Activated gamma-delta T cell treated with Interleukin-2 at 50 U/mL for 16 hours (primary cell): ENCODE results near the gene CUBN.
A peak's percentile ranks its signal among the peaks of the same experiment; 100 is the strongest.

Experiments used
- DNase-seq: peaks from one replicate; pipeline ENCODE4 v3.0.0-alpha.2; 2020

Gene CUBN

GRCh38 chr10:17129741-17130140 is at the start of gene CUBN:
TSS of gene CUBN (minus strand) at chr10:17129811. CDS start at chr10:17129765, 46 bp downstream.
- no peak for DNase-seq

GRCh38 chr10:17179002-17179401 is 49.4 kb upstream of the CUBN start:
- no peak for DNase-seq

DNA sequence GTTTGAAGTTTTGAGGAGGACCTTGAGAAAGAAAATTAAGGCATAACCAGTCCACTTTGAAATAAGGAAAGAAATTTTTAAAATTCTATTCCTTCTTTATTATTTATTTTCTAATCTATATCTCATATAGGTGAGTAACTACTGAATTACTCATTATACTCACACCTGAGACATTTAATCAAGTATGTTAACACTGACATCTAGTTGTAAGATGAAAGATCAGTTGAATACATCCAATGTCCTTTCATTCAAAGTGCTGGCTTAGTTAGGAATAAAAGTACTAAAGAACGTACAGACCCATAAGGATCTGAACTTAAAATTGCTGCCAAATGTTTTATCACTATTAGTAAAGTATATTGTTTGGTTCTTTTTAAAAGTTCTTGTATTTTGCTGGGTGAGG is 48.4 kb upstream of the CUBN start:
- DNase-seq: no peak

GRCh38 chr10:17177014-17177413 is 47.4 kb upstream of the CUBN start:
- no peak for DNase-seq

- DNase-seq: no peak
These were observed 46.5 kb upstream of the CUBN start for GRCh38 chr10:17176091-17176490.

GRCh38 chr10:17175551-17175950 is 45.9 kb upstream of the CUBN start:
- DNase-seq: peak; percentile 9

DNA sequence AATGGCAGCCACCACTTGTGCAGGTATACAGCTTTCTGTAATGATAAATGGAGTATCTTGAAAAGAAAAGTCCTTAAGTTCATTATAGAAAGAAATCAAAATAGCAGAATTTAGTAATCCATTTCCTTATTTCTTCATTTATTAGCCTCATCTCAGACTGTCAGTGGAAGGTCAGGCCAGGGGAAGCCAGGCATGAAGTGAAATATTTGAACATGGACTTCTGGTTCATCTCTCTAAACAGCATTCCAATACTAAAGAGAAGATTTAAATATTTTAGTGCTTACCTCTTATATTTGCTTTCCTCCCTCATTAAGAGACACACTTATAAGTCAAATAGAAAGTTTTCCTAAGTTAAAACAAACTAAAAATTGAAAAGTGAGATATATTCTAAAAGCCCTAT is 45.0 kb upstream of the CUBN start:
- DNase-seq: no peak

DNA sequence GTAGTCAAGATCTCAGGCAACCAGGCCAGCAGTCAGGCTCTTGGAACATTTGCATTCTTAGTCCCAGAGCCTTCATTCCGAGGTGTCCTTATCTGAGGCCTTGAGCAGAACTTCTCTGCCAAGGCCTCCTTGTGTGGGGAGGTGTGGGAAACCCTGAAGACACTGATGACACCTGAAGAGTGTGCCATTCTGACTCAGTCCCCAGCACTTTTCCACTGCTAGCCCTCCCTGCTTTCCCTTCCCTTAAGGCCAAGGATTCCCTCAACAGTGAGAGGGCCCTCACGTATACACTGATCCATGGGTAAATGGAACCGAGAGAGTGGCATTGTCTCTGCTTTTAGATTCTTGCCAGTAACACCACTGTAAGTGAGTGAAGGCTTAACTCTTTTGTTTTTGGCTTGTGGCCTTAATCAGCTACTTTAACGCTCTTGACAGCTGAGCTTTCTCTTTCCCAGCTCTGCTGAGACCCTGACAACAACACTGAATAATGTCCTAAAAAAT is 41.6 kb upstream of the CUBN start:
- DNase-seq: no peak

GRCh38 chr10:17169803-17170202 is 40.2 kb upstream of the CUBN start:
- DNase-seq: no peak

- DNase-seq: no peak
These were observed 37.1 kb upstream of the CUBN start for GRCh38 chr10:17166699-17167098.

GRCh38 chr10:17162828-17163227 is 33.2 kb upstream of the CUBN start:
- no peak for DNase-seq

- no peak for DNase-seq
These were observed 32.2 kb upstream of the CUBN start for GRCh38 chr10:17161775-17162174.

DNA sequence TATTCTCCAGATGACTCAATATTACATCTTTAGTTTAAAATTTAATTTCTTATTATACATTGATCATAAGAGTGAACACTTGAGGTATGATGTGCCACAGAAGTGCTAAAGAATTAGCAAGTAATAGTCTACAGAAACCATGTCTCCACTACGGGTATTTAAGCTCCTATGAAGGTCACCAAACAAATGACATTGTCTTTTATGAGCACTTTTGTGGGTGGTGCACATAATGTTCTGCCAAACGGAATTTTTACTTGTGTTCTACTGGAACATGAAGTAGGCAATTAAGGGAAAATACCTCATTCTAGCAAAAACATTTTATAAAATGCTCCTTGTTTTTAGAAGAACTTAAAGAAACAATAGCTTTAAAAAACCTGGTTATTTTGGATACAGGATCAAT is 27.4 kb upstream of the CUBN start:
- DNase-seq: no peak

DNA sequence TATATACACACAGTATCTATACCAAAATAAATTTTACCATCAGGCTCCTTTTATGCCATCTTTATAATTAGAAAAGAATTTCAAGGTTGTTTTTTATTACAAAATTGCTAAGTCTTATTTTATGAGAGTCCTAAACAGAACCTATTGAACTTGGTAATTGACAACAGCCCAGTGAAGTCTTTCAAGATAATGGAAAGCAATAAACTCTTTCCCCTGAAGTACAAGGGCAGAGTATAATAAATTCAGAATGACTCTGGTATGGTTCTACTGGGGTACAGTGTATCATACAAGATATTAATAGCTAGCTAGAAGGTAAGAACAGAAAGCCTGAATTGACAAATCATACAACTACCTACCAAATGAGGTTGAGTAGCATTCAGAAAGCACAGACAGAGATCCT is 26.2 kb upstream of the CUBN start:
- DNase-seq: no peak

GRCh38 chr10:17154116-17154515 is 24.5 kb upstream of the CUBN start:
- no peak for DNase-seq

GRCh38 chr10:17153321-17153720 is 23.7 kb upstream of the CUBN start:
- DNase-seq: no peak

DNA sequence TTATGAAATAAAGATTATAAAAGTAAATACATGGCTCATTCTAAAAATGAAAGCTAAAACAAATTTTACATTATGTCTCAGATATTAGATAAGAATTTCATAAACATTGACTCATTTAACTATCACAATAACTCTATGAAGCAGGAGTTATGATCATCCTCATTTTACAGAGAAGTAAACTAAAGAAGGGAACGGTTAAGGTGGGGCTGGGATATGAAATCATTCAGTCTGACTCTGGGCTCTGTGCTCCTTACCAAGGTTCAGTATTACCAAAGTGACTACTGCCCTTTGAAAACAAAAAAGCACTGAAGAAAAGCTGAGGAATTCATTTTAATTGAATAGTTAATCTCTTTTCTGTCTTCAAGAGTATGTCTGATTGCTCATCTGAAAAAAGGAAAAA is 22.1 kb upstream of the CUBN start:
- no peak for DNase-seq

DNA sequence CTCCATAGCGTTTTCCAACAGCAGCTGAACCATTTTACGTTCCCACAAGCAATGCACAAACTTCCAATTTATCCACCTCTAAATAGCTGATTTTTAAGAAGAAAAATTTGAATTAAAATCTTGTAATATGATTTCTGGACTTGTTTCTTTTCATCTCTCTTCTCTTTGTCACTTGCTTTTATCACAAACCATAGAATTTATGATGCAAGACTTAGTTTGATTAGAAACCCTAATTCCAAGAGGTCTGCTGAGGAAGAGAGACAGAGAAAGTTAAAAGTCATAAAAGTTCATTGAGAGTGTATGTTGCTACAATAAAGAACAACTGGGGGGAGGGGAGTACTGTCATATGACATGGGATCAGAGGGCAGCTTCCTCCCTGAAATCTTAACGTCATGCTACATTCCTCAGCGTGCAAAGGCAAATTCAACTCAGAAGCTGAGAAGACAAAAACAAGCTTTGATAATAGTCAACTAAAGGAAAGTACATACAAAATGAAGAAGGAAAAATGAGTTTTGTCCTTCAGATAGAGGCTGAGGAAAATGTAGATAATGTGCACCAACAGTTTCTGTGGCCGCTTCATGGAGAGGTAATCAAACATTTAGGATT is 18.4 kb upstream of the CUBN start:
- no peak for DNase-seq

- no peak for DNase-seq
These were observed 17.3 kb upstream of the CUBN start for GRCh38 chr10:17146892-17147291.

DNA sequence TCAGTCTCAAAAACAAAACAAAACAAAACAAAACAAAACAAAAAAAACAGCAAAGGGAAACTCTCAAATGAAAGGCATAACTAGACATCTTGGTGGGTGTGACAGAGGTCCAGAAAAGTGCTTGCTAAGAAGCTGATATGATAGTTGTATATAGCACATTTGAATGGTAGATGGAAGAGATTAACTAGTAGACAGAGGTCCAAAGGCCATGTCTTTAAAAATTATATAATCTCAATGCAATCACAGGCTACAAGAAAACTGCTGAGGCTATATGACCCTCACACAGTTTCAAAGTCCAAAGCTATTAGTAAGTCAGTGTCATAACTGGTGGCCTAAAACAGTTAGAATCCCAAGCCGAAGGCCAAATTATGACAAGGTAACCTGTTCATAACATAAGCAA is 15.6 kb upstream of the CUBN start:
- no peak for DNase-seq

GRCh38 chr10:17144757-17145156 is 15.1 kb upstream of the CUBN start:
- no peak for DNase-seq

DNA sequence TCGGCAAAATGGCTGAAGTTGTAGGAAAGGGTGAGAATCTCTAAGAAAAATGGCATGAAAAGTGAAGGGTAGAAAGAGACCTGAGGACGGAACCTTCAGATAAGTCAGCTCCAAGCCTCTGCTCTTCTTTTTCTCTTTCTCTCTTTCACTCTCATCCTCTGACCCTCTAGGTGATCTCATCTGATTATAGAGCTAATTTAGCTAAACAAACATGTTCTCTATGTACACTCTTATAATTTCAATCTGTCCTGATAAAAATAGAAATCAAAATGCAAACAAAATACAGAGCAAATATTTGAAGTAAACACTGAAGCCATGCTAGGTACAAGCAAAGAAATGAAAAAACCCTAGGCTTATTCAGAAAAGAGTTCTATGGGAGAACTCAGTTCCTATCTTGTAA is 14.4 kb upstream of the CUBN start:
- DNase-seq: no peak

GRCh38 chr10:17143055-17143690 is 13.6 kb upstream of the CUBN start:
- no peak for DNase-seq

DNA sequence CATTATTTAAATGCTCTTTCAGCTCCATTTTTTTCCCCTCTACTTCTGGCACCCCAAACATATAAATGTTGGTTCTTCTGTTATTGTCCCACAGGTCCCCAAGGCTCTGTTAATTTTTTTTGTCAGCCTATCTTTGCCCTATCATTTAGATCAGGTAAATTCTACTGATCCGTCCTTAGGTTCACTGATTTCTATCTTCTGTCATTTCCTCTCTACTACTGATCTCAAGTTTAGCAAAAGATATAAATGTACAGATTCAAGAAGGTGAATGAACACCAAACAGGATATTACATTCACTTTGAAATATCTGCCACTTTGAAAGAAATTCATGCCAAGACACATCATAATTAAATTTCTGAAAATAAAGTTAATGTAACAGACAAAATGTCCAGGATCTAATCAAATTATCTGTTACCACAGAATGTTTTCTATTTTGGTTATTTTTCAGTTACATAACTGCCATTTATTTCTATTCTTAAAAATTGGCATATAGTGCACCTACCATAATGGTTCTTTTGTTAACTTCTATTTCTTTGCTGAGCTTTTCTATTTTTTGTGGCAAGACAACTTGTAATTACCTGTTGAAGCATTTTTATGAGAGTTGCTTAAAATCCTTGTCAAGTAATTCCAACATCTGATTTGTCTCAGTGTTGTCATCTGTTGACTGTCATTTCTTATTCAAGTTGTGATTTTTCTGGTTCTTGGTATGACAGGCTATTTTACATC is 12.1 kb upstream of the CUBN start:
- no peak for DNase-seq
